ENCODE results near the gene SLC8A1.

- TF ChIP-seq CTCF (IDR thresholded peaks at IDR 0.05) (no peak), POLR2A (IDR thresholded peaks at IDR 0.05) (no peak), POLR2AphosphoS5 (IDR thresholded peaks at IDR 0.05) (no peak)
Observed at GRCh38 chr2:40260437-40260836, 191.5 kb downstream of the SLC8A1 start.
